Stimulated activated CD4-positive, alpha-beta T cell treated with anti-CD3 and anti-CD28 coated beads, TNF-alpha, amount 100 ng/mL, for 24 hours (primary cell): ENCODE measurements around the gene APOD.

ENCODE experiments used
- DNase-seq, 3 experiments: peaks; one replicate each; pipeline ENCODE4 v3.0.0-alpha.2; 2020; ENCODE audit warnings: low read depth in 3 of 3

Gene APOD

GRCh38 chr3:195524171-195524896 is 59.4 kb downstream of the APOD start:
- peak in 1 of 3 experiments; percentile 27 for DNase-seq

- no peak for DNase-seq
These were observed 61.3 kb downstream of the APOD start for GRCh38 chr3:195522254-195523023.
